ENCODE results near the gene HHIPL1.

Gene HHIPL1

GRCh38 chr14:99727096-99727870, 82.4 kb downstream of the HHIPL1 start:
- H3K9ac ChIP-seq (ENCODE audit: low read depth, low read length): no peak overlapping the region
- H3K36me3 ChIP-seq (ENCODE audit: insufficient read depth, low read length): no peaks in the 10 kb centered on the region
- H3K9me3 ChIP-seq (replicated peaks; ENCODE audit: low read length): no peaks in the 10 kb centered on the region
- peaks cover 27% of the 10 kb centered on the region for H3K27me3 ChIP-seq (ENCODE audit: control insufficient read depth, insufficient read depth, low read length)
- H3K4me1 ChIP-seq (ENCODE audit: control insufficient read depth, insufficient read depth, low read length): peaks cover 4% of the 10 kb centered on the region
- no peak overlapping the region for H3K4me3 ChIP-seq (ENCODE audit: low read length)
- no peak overlapping the region for H3K4me2 ChIP-seq (ENCODE audit: low read length)

- Histone ChIP-seq H3K4me2 (ENCODE audit: low read length) (no peak overlapping the region), H3K27me3 (ENCODE audit: control insufficient read depth, insufficient read depth, low read length) (peaks cover 20% of the 10 kb centered on the region), H3K36me3 (ENCODE audit: insufficient read depth, low read length) (no peaks in the 10 kb centered on the region), H3K9me3 (replicated peaks; ENCODE audit: low read length) (no peaks in the 10 kb centered on the region), H3K4me3 (ENCODE audit: low read length) (no peak overlapping the region), H3K4me1 (ENCODE audit: control insufficient read depth, insufficient read depth, low read length) (peaks cover 4% of the 10 kb centered on the region), H3K9ac (ENCODE audit: low read depth, low read length) (no peak overlapping the region)
These were observed 83.4 kb downstream of the HHIPL1 start for GRCh38 chr14:99728231-99728920.

GRCh38 chr14:99728981-99729451, 84.1 kb downstream of the HHIPL1 start:
- no peaks in the 10 kb centered on the region for H3K36me3 ChIP-seq (ENCODE audit: insufficient read depth, low read length)
- no peaks in the 10 kb centered on the region for H3K9me3 ChIP-seq (replicated peaks; ENCODE audit: low read length)
- peaks cover 4% of the 10 kb centered on the region for H3K4me1 ChIP-seq (ENCODE audit: control insufficient read depth, insufficient read depth, low read length)
- no peak overlapping the region for H3K4me2 ChIP-seq (ENCODE audit: low read length)
- H3K4me3 ChIP-seq (ENCODE audit: low read length): no peak overlapping the region
- peaks cover 20% of the 10 kb centered on the region for H3K27me3 ChIP-seq (ENCODE audit: control insufficient read depth, insufficient read depth, low read length)
- H3K9ac ChIP-seq (ENCODE audit: low read depth, low read length): no peak overlapping the region
